ENCODE measurements around the gene S100PBP.
A peak's percentile ranks its signal among the peaks of the same experiment; 100 is the strongest.

Gene S100PBP

GRCh38 chr1:32884726-32885125 is 67.3 kb downstream of the S100PBP start:
- Histone ChIP-seq H3K9me3 (ENCODE audit: control insufficient read depth, insufficient read depth, low read length) (no peaks in the 10 kb centered on the region), H3K27ac (ENCODE audit: low read depth, low read length) (no peak overlapping the region), H3K27me3 (ENCODE audit: control insufficient read depth, insufficient read depth, low read length) (peaks cover 41% of the 10 kb centered on the region), H3K4me3 (ENCODE audit: low read depth, low read length) (no peak overlapping the region), H3K4me1 (ENCODE audit: control insufficient read depth, insufficient read depth, low read length) (peaks cover 5% of the 10 kb centered on the region; the same call in 1 of the 2 replicates), H3K9ac (ENCODE audit: low read depth, low read length) (no peak overlapping the region), H3K36me3 (ENCODE audit: control insufficient read depth, insufficient read depth, low read length) (no peaks in the 10 kb centered on the region)

DNA sequence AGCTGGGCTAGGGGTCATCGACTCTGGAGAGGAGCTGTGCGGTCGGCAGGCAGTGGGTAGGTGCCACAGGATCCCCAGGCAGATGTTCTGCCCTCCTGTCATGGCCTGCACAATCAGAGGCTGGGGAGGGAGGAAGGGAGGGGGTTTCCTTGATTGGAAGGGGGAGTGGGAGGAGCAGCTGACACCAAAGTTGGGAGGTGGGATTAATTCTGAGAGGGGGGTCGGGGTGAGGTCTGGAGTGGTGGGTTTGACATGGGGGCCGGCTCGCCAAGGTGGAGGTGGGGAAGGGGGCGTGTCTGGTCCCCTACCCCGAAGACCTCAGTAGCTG is 68.2 kb downstream of the S100PBP start:
- Histone ChIP-seq H3K9ac (ENCODE audit: low read depth, low read length) (no peak overlapping the region), H3K4me3 (ENCODE audit: low read depth, low read length) (peak overlapping the region; percentile 56), H3K36me3 (ENCODE audit: control insufficient read depth, insufficient read depth, low read length) (no peaks in the 10 kb centered on the region), H3K27ac (ENCODE audit: low read depth, low read length) (no peak overlapping the region), H3K27me3 (ENCODE audit: control insufficient read depth, insufficient read depth, low read length) (peaks cover 50% of the 10 kb centered on the region), H3K9me3 (ENCODE audit: control insufficient read depth, insufficient read depth, low read length) (no peaks in the 10 kb centered on the region), H3K4me1 (ENCODE audit: control insufficient read depth, insufficient read depth, low read length) (peaks cover 5% of the 10 kb centered on the region; the same call in 1 of the 2 replicates)

GRCh38 chr1:32886004-32886827 is 68.8 kb downstream of the S100PBP start, which contains the start of gene HPCA:
Gene HPCA, plus strand, starts transcription at chr1:32886491. Its CDS starts 2,408 bp downstream, at chr1:32888899.
- no peaks in the 10 kb centered on the region for H3K36me3 ChIP-seq (ENCODE audit: control insufficient read depth, insufficient read depth, low read length)
- H3K27ac ChIP-seq (ENCODE audit: low read depth, low read length): no peak within 1 kb of the TSS
- peaks cover 56% of the 10 kb centered on the region for H3K27me3 ChIP-seq (ENCODE audit: control insufficient read depth, insufficient read depth, low read length)
- H3K9me3 ChIP-seq (ENCODE audit: control insufficient read depth, insufficient read depth, low read length): no peaks in the 10 kb centered on the region
- H3K4me3 ChIP-seq (ENCODE audit: low read depth, low read length): peak within 1 kb of the TSS; percentile 56
- no peak within 1 kb of the TSS for H3K9ac ChIP-seq (ENCODE audit: low read depth, low read length)
- H3K4me1 ChIP-seq (ENCODE audit: control insufficient read depth, insufficient read depth, low read length): peaks cover 5% of the 10 kb centered on the region; the same call in 1 of the 2 replicates

GRCh38 chr1:32886828-32887414 is 69.5 kb downstream of the S100PBP start:
- Histone ChIP-seq H3K9ac (ENCODE audit: low read depth, low read length) (no peak overlapping the region), H3K9me3 (ENCODE audit: control insufficient read depth, insufficient read depth, low read length) (no peaks in the 10 kb centered on the region), H3K4me3 (ENCODE audit: low read depth, low read length) (no peak overlapping the region), H3K27ac (ENCODE audit: low read depth, low read length) (no peak overlapping the region), H3K36me3 (ENCODE audit: control insufficient read depth, insufficient read depth, low read length) (no peaks in the 10 kb centered on the region), H3K4me1 (ENCODE audit: control insufficient read depth, insufficient read depth, low read length) (peaks cover 3% of the 10 kb centered on the region; the same call in 1 of the 2 replicates), H3K27me3 (ENCODE audit: control insufficient read depth, insufficient read depth, low read length) (peaks cover 63% of the 10 kb centered on the region)

DNA sequence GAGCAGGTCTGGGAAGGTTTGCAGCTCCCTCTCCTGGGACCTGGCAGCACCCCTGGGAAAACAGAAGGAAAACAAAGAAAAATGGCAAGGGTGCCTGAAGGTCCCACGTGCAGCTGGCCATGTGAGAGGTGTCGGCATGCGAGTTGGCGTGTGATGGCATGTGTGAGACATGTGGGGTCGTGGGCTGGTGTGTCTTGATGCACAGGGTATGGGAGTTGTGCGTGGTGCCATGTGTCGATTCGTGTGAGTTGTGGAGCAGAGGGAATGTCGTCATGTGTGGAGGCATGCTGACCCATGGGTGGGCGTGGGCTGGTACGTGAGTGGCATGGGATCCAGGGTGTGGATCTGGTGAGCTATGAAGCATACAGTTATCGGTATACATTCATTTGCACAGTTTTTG is 70.2 kb downstream of the S100PBP start:
- H3K4me1 ChIP-seq (ENCODE audit: control insufficient read depth, insufficient read depth, low read length): no peaks in the 10 kb centered on the region; the same call in 1 of the 2 replicates
- no peak overlapping the region for H3K4me3 ChIP-seq (ENCODE audit: low read depth, low read length)

DNA sequence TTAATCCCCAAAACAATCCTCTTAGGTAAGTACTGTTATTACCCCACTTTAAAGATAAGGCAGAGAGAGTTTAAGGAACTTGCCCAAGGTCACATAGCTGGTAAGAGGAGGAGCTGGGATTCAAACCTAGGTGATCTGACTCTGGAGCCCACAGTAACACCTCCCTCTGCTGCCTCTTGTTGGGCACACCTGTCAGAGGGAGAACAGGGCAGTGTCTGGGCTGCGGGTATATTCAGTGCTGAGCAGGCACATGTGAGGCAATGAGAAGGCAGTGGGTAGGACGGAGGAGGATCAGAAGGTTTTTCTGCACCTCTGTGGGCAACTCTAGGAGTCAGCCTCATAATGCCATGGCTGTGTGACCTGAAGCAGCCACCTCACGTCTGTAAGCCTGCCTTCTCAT is 70.7 kb downstream of the S100PBP start:
- no peaks in the 10 kb centered on the region; the same call in 1 of the 2 replicates for H3K4me1 ChIP-seq (ENCODE audit: control insufficient read depth, insufficient read depth, low read length)
- no peak overlapping the region for H3K4me3 ChIP-seq (ENCODE audit: low read depth, low read length)
- H3K36me3 ChIP-seq (ENCODE audit: control insufficient read depth, insufficient read depth, low read length): no peaks in the 10 kb centered on the region
- H3K27me3 ChIP-seq (ENCODE audit: control insufficient read depth, insufficient read depth, low read length): peaks cover 72% of the 10 kb centered on the region
- no peak overlapping the region for H3K27ac ChIP-seq (ENCODE audit: low read depth, low read length)
- H3K9ac ChIP-seq (ENCODE audit: low read depth, low read length): no peak overlapping the region
- H3K9me3 ChIP-seq (ENCODE audit: control insufficient read depth, insufficient read depth, low read length): no peaks in the 10 kb centered on the region

More for the DNA sequence above, 70.2 kb downstream of the S100PBP start:
- H3K27ac ChIP-seq (ENCODE audit: low read depth, low read length): no peak overlapping the region
- H3K9ac ChIP-seq (ENCODE audit: low read depth, low read length): no peak overlapping the region
- peaks cover 70% of the 10 kb centered on the region for H3K27me3 ChIP-seq (ENCODE audit: control insufficient read depth, insufficient read depth, low read length)
- no peaks in the 10 kb centered on the region for H3K36me3 ChIP-seq (ENCODE audit: control insufficient read depth, insufficient read depth, low read length)
- H3K9me3 ChIP-seq (ENCODE audit: control insufficient read depth, insufficient read depth, low read length): no peaks in the 10 kb centered on the region

DNA sequence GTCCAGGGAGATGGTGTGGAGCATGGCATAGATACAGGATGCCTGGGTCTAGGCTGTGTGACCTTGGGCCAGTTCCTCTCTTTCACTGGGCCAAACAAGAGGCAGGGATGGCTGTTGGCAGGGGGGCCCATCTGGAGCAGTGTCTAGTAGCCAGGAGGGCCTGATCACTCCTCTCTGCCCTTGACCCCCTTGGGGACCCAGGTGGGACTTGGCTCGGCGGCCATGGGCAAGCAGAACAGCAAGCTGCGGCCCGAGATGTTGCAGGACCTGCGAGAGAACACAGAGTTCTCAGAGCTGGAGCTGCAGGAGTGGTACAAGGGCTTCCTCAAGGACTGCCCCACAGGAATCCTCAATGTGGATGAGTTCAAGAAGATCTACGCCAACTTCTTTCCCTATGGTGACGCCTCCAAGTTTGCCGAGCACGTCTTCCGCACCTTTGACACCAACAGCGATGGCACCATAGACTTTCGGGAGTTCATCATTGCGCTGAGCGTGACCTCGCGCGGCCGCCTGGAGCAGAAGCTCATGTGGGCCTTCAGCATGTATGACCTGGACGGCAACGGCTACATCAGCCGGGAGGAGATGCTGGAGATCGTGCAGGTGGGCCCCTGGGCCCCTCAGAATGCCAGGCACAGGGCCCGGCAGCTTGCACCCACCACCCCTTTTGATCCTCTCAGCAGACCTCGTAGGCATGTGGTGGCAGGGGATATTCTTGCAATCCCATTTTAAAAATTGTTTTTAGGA is 71.4 kb downstream of the S100PBP start:
- no peak overlapping the region for H3K4me3 ChIP-seq (ENCODE audit: low read depth, low read length)
- peaks cover 72% of the 10 kb centered on the region for H3K27me3 ChIP-seq (ENCODE audit: control insufficient read depth, insufficient read depth, low read length)
- no peaks in the 10 kb centered on the region for H3K9me3 ChIP-seq (ENCODE audit: control insufficient read depth, insufficient read depth, low read length)
- H3K27ac ChIP-seq (ENCODE audit: low read depth, low read length): no peak overlapping the region
- H3K4me1 ChIP-seq (ENCODE audit: control insufficient read depth, insufficient read depth, low read length): no peaks in the 10 kb centered on the region; the same call in 1 of the 2 replicates
- no peak overlapping the region for H3K9ac ChIP-seq (ENCODE audit: low read depth, low read length)
- no peaks in the 10 kb centered on the region for H3K36me3 ChIP-seq (ENCODE audit: control insufficient read depth, insufficient read depth, low read length)

DNA sequence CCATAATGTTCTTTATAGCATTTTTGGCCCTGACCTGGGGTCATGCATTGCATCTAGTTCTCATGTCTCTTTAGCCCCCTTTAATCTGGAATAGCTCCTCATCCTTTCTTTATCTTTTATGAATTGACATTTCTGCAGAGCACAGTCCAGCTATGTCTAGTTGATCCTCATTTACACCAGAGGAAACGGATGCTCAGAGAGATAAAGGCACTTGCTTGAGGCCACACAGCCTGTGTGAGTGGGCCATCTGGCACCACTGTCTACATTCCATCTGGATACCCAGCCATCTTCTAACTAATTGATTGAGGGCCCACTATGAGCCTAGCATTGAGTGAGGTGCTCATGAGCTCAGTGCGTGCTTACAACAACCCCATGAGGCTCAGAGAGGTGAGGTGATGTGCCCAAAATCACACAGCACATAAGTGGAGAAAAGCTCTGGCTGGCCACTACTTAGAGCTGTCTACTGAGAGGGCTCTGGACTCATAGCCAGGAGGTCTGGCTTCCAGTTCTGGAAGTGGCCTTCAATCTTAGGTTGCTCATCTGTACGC is 72.4 kb downstream of the S100PBP start:
- Histone ChIP-seq H3K4me1 (ENCODE audit: control insufficient read depth, insufficient read depth, low read length) (peaks cover 3% of the 10 kb centered on the region; the same call in 1 of the 2 replicates), H3K27me3 (ENCODE audit: control insufficient read depth, insufficient read depth, low read length) (peaks cover 69% of the 10 kb centered on the region), H3K9me3 (ENCODE audit: control insufficient read depth, insufficient read depth, low read length) (no peaks in the 10 kb centered on the region), H3K36me3 (ENCODE audit: control insufficient read depth, insufficient read depth, low read length) (no peaks in the 10 kb centered on the region), H3K27ac (ENCODE audit: low read depth, low read length) (no peak overlapping the region), H3K4me3 (ENCODE audit: low read depth, low read length) (no peak overlapping the region), H3K9ac (ENCODE audit: low read depth, low read length) (no peak overlapping the region)

DNA sequence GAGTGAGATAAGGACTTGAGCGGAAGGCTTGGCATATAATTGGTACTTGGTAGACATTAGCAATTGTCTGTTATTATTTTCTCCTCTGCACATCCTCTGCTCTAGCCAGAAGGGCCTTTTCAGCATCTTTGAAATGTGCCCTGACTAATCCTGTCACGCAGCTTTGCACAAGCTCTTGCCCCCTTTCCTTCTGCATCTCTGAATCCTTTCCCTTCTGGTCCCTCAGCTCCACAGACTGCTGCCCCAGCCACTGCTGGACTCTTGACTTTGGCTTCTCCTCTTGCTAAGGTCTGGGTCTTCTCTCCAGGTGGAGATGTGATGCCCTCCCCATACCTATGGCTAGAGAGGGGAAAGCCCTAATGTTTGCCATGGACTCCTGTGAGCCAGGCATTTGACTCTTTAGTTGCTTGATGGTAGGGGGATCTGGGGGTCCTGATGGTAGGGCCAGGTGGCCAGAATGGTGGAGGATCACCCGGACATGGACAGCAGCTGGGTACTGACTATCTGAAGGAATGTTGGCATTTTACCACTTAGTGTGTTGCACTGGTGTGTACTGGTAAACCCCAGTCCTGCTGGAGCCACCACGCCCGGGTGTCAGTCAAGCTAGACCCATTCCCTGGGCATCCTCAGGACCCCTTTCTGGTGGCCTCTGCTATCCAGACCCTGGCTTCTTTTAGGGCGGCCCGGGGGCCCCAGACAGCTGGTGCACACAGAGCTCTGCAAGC is 73.2 kb downstream of the S100PBP start:
- H3K36me3 ChIP-seq (ENCODE audit: control insufficient read depth, insufficient read depth, low read length): no peaks in the 10 kb centered on the region
- no peak overlapping the region for H3K9ac ChIP-seq (ENCODE audit: low read depth, low read length)
- H3K4me3 ChIP-seq (ENCODE audit: low read depth, low read length): no peak overlapping the region
- H3K27ac ChIP-seq (ENCODE audit: low read depth, low read length): no peak overlapping the region
- H3K4me1 ChIP-seq (ENCODE audit: control insufficient read depth, insufficient read depth, low read length): peaks cover 3% of the 10 kb centered on the region; the same call in 1 of the 2 replicates
- H3K27me3 ChIP-seq (ENCODE audit: control insufficient read depth, insufficient read depth, low read length): peaks cover 60% of the 10 kb centered on the region
- H3K9me3 ChIP-seq (ENCODE audit: control insufficient read depth, insufficient read depth, low read length): no peaks in the 10 kb centered on the region

DNA sequence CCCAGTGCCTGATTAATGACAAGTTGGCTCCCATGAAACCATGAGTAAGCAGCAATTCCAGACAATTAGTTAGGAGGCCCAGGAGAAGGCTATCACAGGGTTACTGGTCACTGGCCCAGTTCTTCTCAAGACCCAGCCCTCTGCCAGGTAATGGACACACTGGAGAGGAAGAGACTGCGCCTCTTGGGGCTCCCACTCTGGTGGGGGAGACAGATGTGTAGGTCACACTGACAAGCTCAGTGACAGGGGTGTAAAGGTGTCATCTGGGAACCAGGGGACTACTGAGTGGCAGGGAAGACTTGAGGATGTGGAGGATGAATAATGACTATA is 73.8 kb downstream of the S100PBP start:
- H3K9ac ChIP-seq (ENCODE audit: low read depth, low read length): no peak overlapping the region
- H3K27ac ChIP-seq (ENCODE audit: low read depth, low read length): no peak overlapping the region
- no peaks in the 10 kb centered on the region for H3K36me3 ChIP-seq (ENCODE audit: control insufficient read depth, insufficient read depth, low read length)
- no peaks in the 10 kb centered on the region for H3K9me3 ChIP-seq (ENCODE audit: control insufficient read depth, insufficient read depth, low read length)
- peaks cover 55% of the 10 kb centered on the region for H3K27me3 ChIP-seq (ENCODE audit: control insufficient read depth, insufficient read depth, low read length)
- H3K4me3 ChIP-seq (ENCODE audit: low read depth, low read length): no peak overlapping the region
- H3K4me1 ChIP-seq (ENCODE audit: control insufficient read depth, insufficient read depth, low read length): peaks cover 3% of the 10 kb centered on the region; the same call in 1 of the 2 replicates

Data from HUES48 (cell line).